Ovary (tissue), 3 donors: Measurements from ENCODE around the gene TENM3.

Experiments
- CTCF ChIP-seq, 3 donors: fragments of 450-650 bp in 2 of 3; fragments of 200-600 bp in 1 of 3; IDR thresholded peaks; one replicate each; pipeline versions ENCODE4 v1.5.1 to v1.8.0; 2016 to 2022; ENCODE audit warnings: antibody characterized with exemption in 3 of 3, mild to moderate bottlenecking in 1 of 3
- EP300 ChIP-seq: sonication (generic); formaldehyde crosslinking; IDR thresholded peaks from one replicate; pipeline ENCODE4 v1.6.1; 2017; ENCODE audit warnings: antibody characterized with exemption
- POLR2A ChIP-seq: fragments of 450-650 bp; IDR thresholded peaks from one replicate; pipeline ENCODE4 v1.6.1; 2017; ENCODE audit warnings: antibody characterized with exemption, mild to moderate bottlenecking, moderate library complexity
- donor health status: DM: no; HTN: no; CAD: no.

- TF ChIP-seq CTCF (IDR thresholded peaks at IDR 0.05) (no peak), POLR2A (no peak), EP300 (no peak)
Observed at GRCh38 chr4:182320580-182320979, 77.4 kb downstream of the TENM3 start.
